HG03432 (cell line): Measurements from ENCODE around the gene RNASET2.

Experiments
- ATAC-seq: cut with Tn5 transposase; IDR thresholded peaks from one replicate; pipeline ENCODE4 v1.9.1; 2021; ENCODE audit warnings: mild to moderate bottlenecking, moderate library complexity; ENCODE audit not compliant: unreplicated experiment

RNASET2 gene

GRCh38 chr6:166970091-166970490 is 13.7 kb upstream of the RNASET2 start:
- no peak for ATAC-seq

- ATAC-seq: no peak
Measured at GRCh38 chr6:166969390-166970002, 13.1 kb upstream of the RNASET2 start.

GRCh38 chr6:166966268-166966667 is 9.9 kb upstream of the RNASET2 start:
- ATAC-seq: no peak

GRCh38 chr6:166960609-166960978 is 4.2 kb upstream of the RNASET2 start:
- ATAC-seq: no peak

GRCh38 chr6:166959911-166960608 is 3.7 kb upstream of the RNASET2 start:
- ATAC-seq: no peak

GRCh38 chr6:166958926-166959861 is 2.8 kb upstream of the RNASET2 start:
- ATAC-seq: peak; percentile 22

GRCh38 chr6:166957805-166958076 is 1.4 kb upstream of the RNASET2 start:
- ATAC-seq: no peak

GRCh38 chr6:166957087-166957804 is 896 bp upstream of the RNASET2 start:
- peak; percentile 58 for ATAC-seq

GRCh38 chr6:166955865-166956443 is 396 bp downstream of the RNASET2 start:
- ATAC-seq: peak; percentile 0

- ATAC-seq: no peak
Measured at GRCh38 chr6:166955121-166955864, 1.1 kb downstream of the RNASET2 start.

- ATAC-seq: no peak
Measured at GRCh38 chr6:166954118-166954713, 2.1 kb downstream of the RNASET2 start.

- no peak for ATAC-seq
Measured at GRCh38 chr6:166952567-166953486, 3.5 kb downstream of the RNASET2 start.

GRCh38 chr6:166952121-166952520 is 4.2 kb downstream of the RNASET2 start:
- no peak for ATAC-seq

- no peak for ATAC-seq
Measured at GRCh38 chr6:166951670-166952060, 4.7 kb downstream of the RNASET2 start.

GRCh38 chr6:166950892-166951669 is 5.3 kb downstream of the RNASET2 start:
- ATAC-seq: peak; percentile 91

GRCh38 chr6:166950443-166950821 is 5.9 kb downstream of the RNASET2 start:
- ATAC-seq: peak; percentile 36

GRCh38 chr6:166949528-166950442 is 6.6 kb downstream of the RNASET2 start:
- ATAC-seq: no peak
